T-cell (primary cell): ENCODE data around the gene HEATR9. TPM values are rescaled to one million over a fixed set of nuclear protein-coding genes. Genes with fewer than 3 reads are reported as not detected.

Experiments
- ATAC-seq, 4 experiments: fragments of 200-7000 bp in 3 of 4; fragments of 150-1000 bp in 1 of 4; cut with Tn5 transposase; replicated peaks in 1 of 4; 1 replicate in 3 of 4; 2 replicates in 1 of 4; pipeline ENCODE4 v1.10.0; 2021; ENCODE audit warnings: moderate library complexity in 3 of 4, mild to moderate bottlenecking in 2 of 4, moderate number of reproducible peaks in 1 of 4
- CTCF ChIA-PET, 2 donors: fragments of 300-600 bp; sonication (Branson Sonifier 250); formaldehyde crosslinking; loops; one replicate each; lab custom pipeline; 2022; ENCODE audit warnings: antibody characterized with exemption in 2 of 2; lab: Charles Lee
- POLR2A ChIA-PET, 2 donors: fragments of 300-600 bp; sonication (Branson Sonifier 250); formaldehyde crosslinking; loops; one replicate each; lab custom pipeline; 2022; ENCODE audit warnings: antibody characterized with exemption in 2 of 2; lab: Charles Lee
- DNase-seq, 35 experiments: peaks; one replicate each; pipeline versions ENCODE4 v3.0.0 to v3.0.0-alpha.2; 2013 to 2023
- H3K27ac ChIP-seq: one replicate; pipeline ENCODE4 v1.5.1; 2013; ENCODE audit warnings: low read length
- H3K27me3 ChIP-seq, 2 experiments: replicated peaks in 1 of 2; 1 replicate in 1 of 2; 2 replicates in 1 of 2; pipeline versions ENCODE4 v1.6.1 to v1.7.0; 2013; ENCODE audit warnings: low read length in 1 of 2, mixed read lengths in 1 of 2; ENCODE audit not compliant: control insufficient read depth in 2 of 2, insufficient read depth in 2 of 2; ENCODE audit errors: extremely low read depth in 1 of 2
- H3K36me3 ChIP-seq, 2 donors: 1 replicate in 1 of 2; 2 replicates in 1 of 2; pipeline versions ENCODE4 v1.6.1 to v1.7.0; 2013; ENCODE audit warnings: low read length in 1 of 2; ENCODE audit not compliant: control insufficient read depth in 2 of 2, insufficient read depth in 1 of 2; ENCODE audit errors: extremely low read depth in 1 of 2
- H3K4me1 ChIP-seq, 2 experiments: 1 replicate in 1 of 2; 2 replicates in 1 of 2; pipeline versions ENCODE4 v1.6.1 to v1.7.0; 2013; ENCODE audit warnings: low read length in 2 of 2, mixed read lengths in 1 of 2; ENCODE audit not compliant: insufficient read depth in 2 of 2, control insufficient read depth in 1 of 2; ENCODE audit errors: extremely low read depth in 1 of 2
- H3K4me3 ChIP-seq, 2 donors: 1 replicate in 1 of 2; 2 replicates in 1 of 2; pipeline versions ENCODE4 v1.5.1 to v1.7.0; 2013; ENCODE audit warnings: mild to moderate bottlenecking in 2 of 2, low read length in 1 of 2, moderate library complexity in 1 of 2; ENCODE audit not compliant: control insufficient read depth in 1 of 2; ENCODE audit errors: extremely low read depth in 1 of 2
- H3K9me3 ChIP-seq: 2 replicates; pipeline ENCODE4 v1.7.0; 2013
- H3K27ac Mint-ChIP-seq, 2 donors: one replicate each; pipeline ENCODE4 v1.8.0; 2020 to 2021; ENCODE audit warnings: mild to moderate bottlenecking in 2 of 2, mixed read lengths in 2 of 2
- H3K27me3 Mint-ChIP-seq, 2 donors: one replicate each; pipeline ENCODE4 v1.8.0; 2021 to 2022; ENCODE audit warnings: mixed read lengths in 2 of 2
- H3K36me3 Mint-ChIP-seq: one replicate; pipeline ENCODE4 v1.8.0; 2021; ENCODE audit warnings: mixed read lengths
- H3K4me1 Mint-ChIP-seq, 3 donors: one replicate each; pipeline ENCODE4 v1.8.0; 2020 to 2022; ENCODE audit warnings: mixed read lengths in 3 of 3, mild to moderate bottlenecking in 1 of 3
- H3K4me3 Mint-ChIP-seq, 3 donors: one replicate each; pipeline ENCODE4 v1.8.0; 2020 to 2022; ENCODE audit warnings: mild to moderate bottlenecking in 3 of 3, mixed read lengths in 3 of 3, moderate library complexity in 3 of 3
- H3K9me3 Mint-ChIP-seq, 3 donors: one replicate each; pipeline ENCODE4 v1.8.0; 2020 to 2022; ENCODE audit warnings: mixed read lengths in 3 of 3
- WGBS: methylation state at CpG from one replicate; pipeline ENCODE4 v1.1.5; 2013; ENCODE audit warnings: missing lambda C conversion rate; ENCODE audit not compliant: insufficient coverage; 5-methylcytosine and 5-hydroxymethylcytosine counted together
- total RNA-seq, 35 experiments: library from RNA in 6 of 35; stranded (reverse) in 6 of 35; fragments of 120-200 nt in 1 of 35; gene quantifications; one replicate each; pipeline versions ENCODE4 v1.2.1 to v1.2.4 and lab custom pipeline; 2013 to 2026

The HEATR9 gene
- total RNA-seq, 5 donors from 2014 or later (not counting 1 experiment from before 2014, with no cell fraction given), result 0.90 to 4.1 (median 1.5) TPM

- Histone ChIP-seq H3K4me3 (no peak overlapping the region), H3K4me1 (peaks cover 2 to 81% of the 10 kb centered on the region in 2 experiments), H3K9me3 (no peaks in the 10 kb centered on the region), H3K27me3 (no peaks in the 10 kb centered on the region), H3K36me3 (no peaks in the 10 kb centered on the region), H3K27ac (peak overlapping the region; percentile 64)
- ATAC-seq (peak in 1 of 4 experiments; percentile 11), DNase-seq (peak in 1 of 35 experiments; percentile 42)
- WGBS, result 20% methylated on average over 1 of the region's 4 CpGs
- H3K4me3 Mint-ChIP-seq, result peak overlapping the region in 1 of 3 donors; percentile 6
- CTCF ChIA-PET, result interaction anchor here in 1 of 2 donors (0.7 to 1.4 kb wide), 2 partner anchors 9 to 731 kb away, joined by 3 to 8 read pairs; no protein-coding TSS in a partner anchor
- POLR2A ChIA-PET, result interaction anchor here in 1 of 2 donors (0.6 to 1.4 kb wide), 3 partner anchors 11 to 54 kb away, joined by 3 to 4 read pairs (median 3); partner anchors contain the start of gene CCL5
- H3K4me1 Mint-ChIP-seq, result peaks cover 42 to 73% (median 63%) of the 10 kb centered on the region in 3 donors
- peak overlapping the region; percentile 68 to 91 for H3K27ac Mint-ChIP-seq
- no peaks in the 10 kb centered on the region for H3K36me3 Mint-ChIP-seq
- peaks cover 0 to 2% of the 10 kb centered on the region in 2 donors for H3K27me3 Mint-ChIP-seq
- no peaks in the 10 kb centered on the region for H3K9me3 Mint-ChIP-seq
These were observed 22.6 kb upstream of the HEATR9 start for GRCh38 chr17:35891269-35891668.

GRCh38 chr17:35890774-35891155 is 22.1 kb upstream of the HEATR9 start:
- Histone ChIP-seq H3K27ac (peak overlapping the region; percentile 64), H3K4me3 (no peak overlapping the region), H3K36me3 (no peaks in the 10 kb centered on the region), H3K4me1 (peaks cover 2 to 76% of the 10 kb centered on the region in 2 experiments), H3K9me3 (no peaks in the 10 kb centered on the region), H3K27me3 (no peaks in the 10 kb centered on the region)
- CTCF ChIA-PET, result interaction anchor here in 1 of 2 donors (0.7 to 1.5 kb wide), 3 partner anchors 10 to 730 kb away, joined by 3 to 8 read pairs (median 5); partner anchors contain the start of gene CCL5
- Mint-ChIP-seq H3K4me1 (peaks cover 38 to 67% (median 58%) of the 10 kb centered on the region in 3 donors), H3K9me3 (no peaks in the 10 kb centered on the region), H3K4me3 (peak overlapping the region in 1 of 3 donors; percentile 6), H3K36me3 (no peaks in the 10 kb centered on the region), H3K27ac (peak overlapping the region; percentile 68 to 91), H3K27me3 (no peaks in the 10 kb centered on the region)
- POLR2A ChIA-PET, result interaction anchor here in 1 of 2 donors (0.6 to 1.4 kb wide), 2 partner anchors 11 to 54 kb away, joined by 3 to 4 read pairs; partner anchors contain the start of gene CCL5
- ATAC-seq (peak; percentile 57 to 84 (median 74)), DNase-seq (peak in 33 of 35 experiments; percentile 36 to 77 (median 55))
- WGBS, result 3% methylated on average over 4 of the region's 4 CpGs

- DNase-seq, result peak in 1 of 35 experiments; percentile 58
- WGBS, result no CpG with 5 or more reads among the region's 2 CpGs
These were observed 21.4 kb upstream of the HEATR9 start for GRCh38 chr17:35889818-35890773.

GRCh38 chr17:35889241-35889640 is 20.6 kb upstream of the HEATR9 start:
- Mint-ChIP-seq H3K4me1 (peaks cover 38 to 59% (median 51%) of the 10 kb centered on the region in 3 donors), H3K4me3 (peak overlapping the region in 1 of 3 donors; percentile 21), H3K36me3 (no peaks in the 10 kb centered on the region), H3K9me3 (no peaks in the 10 kb centered on the region), H3K27me3 (no peaks in the 10 kb centered on the region), H3K27ac (peak overlapping the region; percentile 70 to 90)
- no peaks in the 10 kb centered on the region for H3K27me3 ChIP-seq
- H3K27ac ChIP-seq, result peak overlapping the region; percentile 43
- CTCF ChIA-PET, result no interaction called here
- peak in 9 of 35 experiments; percentile 10 to 64 (median 39) for DNase-seq
- peaks cover 2 to 65% of the 10 kb centered on the region in 2 experiments for H3K4me1 ChIP-seq
- peak in 2 of 4 experiments; percentile 46 to 54 for ATAC-seq
- no peaks in the 10 kb centered on the region for H3K9me3 ChIP-seq
- POLR2A ChIA-PET, result interaction anchor here in 1 of 2 donors (0.6 to 1.3 kb wide), 2 partner anchors 9 to 27 kb away, joined by 3 to 4 read pairs; partner anchors contain the start of gene CCL5
- no CpG with 5 or more reads among the region's 2 CpGs for WGBS
- no peak overlapping the region for H3K4me3 ChIP-seq
- no peaks in the 10 kb centered on the region for H3K36me3 ChIP-seq

More at GRCh38 chr17:35889818-35890773, 21.4 kb upstream of the HEATR9 start:
- Mint-ChIP-seq H3K9me3 (no peaks in the 10 kb centered on the region), H3K27ac (peak overlapping the region; percentile 70 to 91), H3K27me3 (no peaks in the 10 kb centered on the region), H3K4me1 (peaks cover 38 to 61% (median 51%) of the 10 kb centered on the region in 3 donors), H3K4me3 (peak overlapping the region in 2 of 3 donors; percentile 6 to 37), H3K36me3 (no peaks in the 10 kb centered on the region)
- POLR2A ChIA-PET, result interaction anchor here in 1 of 2 donors (1.3 to 1.4 kb wide), 2 partner anchors 10 kb away, joined by 4 read pairs; partner anchors contain the start of gene CCL5
- Histone ChIP-seq H3K4me1 (peaks cover 2 to 69% of the 10 kb centered on the region in 2 experiments), H3K36me3 (no peaks in the 10 kb centered on the region), H3K27me3 (no peaks in the 10 kb centered on the region), H3K27ac (peak overlapping the region; percentile 43), H3K9me3 (no peaks in the 10 kb centered on the region), H3K4me3 (no peak overlapping the region)
- peak in 1 of 4 experiments; percentile 38 for ATAC-seq
- CTCF ChIA-PET, result interaction anchor here (0.6 to 1.5 kb wide), 3 partner anchors 10 to 1329 kb away, joined by 4 to 5 read pairs (median 5); partner anchors contain the start of gene CCL5 (in 1 of the 2)

- no peaks in the 10 kb centered on the region for H3K27me3 Mint-ChIP-seq
- Histone ChIP-seq H3K27ac (peak within 1 kb of the TSS; percentile 78), H3K4me3 (peak within 1 kb of the TSS in 1 of 2 donors; percentile 62), H3K36me3 (peaks cover 0 to 9% of the 10 kb centered on the region in 2 donors), H3K27me3 (no peaks in the 10 kb centered on the region), H3K4me1 (peaks cover 15 to 21% of the 10 kb centered on the region in 2 experiments), H3K9me3 (no peaks in the 10 kb centered on the region)
- POLR2A ChIA-PET, result interaction anchor here in 1 of 2 donors (0.9 to 1.9 kb wide), 4 partner anchors 9 to 30 kb away, joined by 4 to 13 read pairs (median 4); no protein-coding TSS in a partner anchor
- no peaks in the 10 kb centered on the region for H3K9me3 Mint-ChIP-seq
- ATAC-seq (peak; percentile 70 to 85 (median 74)), DNase-seq (peak in 31 of 35 experiments; percentile 21 to 82 (median 43))
- peaks cover 11% of the 10 kb centered on the region for H3K36me3 Mint-ChIP-seq
- peaks cover 31 to 41% (median 37%) of the 10 kb centered on the region in 3 donors for H3K4me1 Mint-ChIP-seq
- 36% methylated on average over 10 of the region's 11 CpGs for WGBS
- CTCF ChIA-PET, result interaction anchor here (0.6 to 1.3 kb wide), 5 partner anchors 9 to 21 kb away, joined by 3 to 5 read pairs (median 3); no protein-coding TSS in a partner anchor
- peak within 1 kb of the TSS; percentile 59 to 87 (median 85) for H3K4me3 Mint-ChIP-seq
- H3K27ac Mint-ChIP-seq, result peak within 1 kb of the TSS; percentile 85 to 89
These were observed 11.3 kb upstream of the HEATR9 start, which contains the start of gene CCL5 for GRCh38 chr17:35879773-35880654. TSS of gene CCL5 (minus strand) at chr17:35880360.
